DND-41 (cell line): ENCODE data around the gene MRPL21.

ENCODE experiments used
- ATAC-seq: fragments of 200-7000 bp; cut with Tn5 transposase; 3 replicates; pipeline ENCODE4 v1.9.1; 2021; ENCODE audit warnings: low read depth; ENCODE audit not compliant: insufficient read depth
- DNase-seq: peaks from one replicate; pipeline ENCODE4 v3.0.0-alpha.2; 2020
- H2AFZ ChIP-seq: 2 replicates; pipeline ENCODE4 v1.6.0; 2012; ENCODE audit warnings: low read depth, low read length
- H3K27ac ChIP-seq: 2 replicates; pipeline ENCODE4 v1.5.1; 2012; ENCODE audit warnings: low read length, inconsistent platforms
- H3K27me3 ChIP-seq: fragments of 200-600 bp; sonication (generic); 2 replicates; pipeline ENCODE4 v1.6.0; 2012; ENCODE audit warnings: low read length, mild to moderate bottlenecking, inconsistent platforms; ENCODE audit not compliant: insufficient read depth, poor library complexity
- H3K36me3 ChIP-seq: 2 replicates; pipeline ENCODE4 v1.5.1; 2012; ENCODE audit warnings: low read length, inconsistent platforms; ENCODE audit not compliant: insufficient read depth
- H3K4me1 ChIP-seq: 2 replicates; pipeline ENCODE4 v1.5.1; 2012; ENCODE audit warnings: mild to moderate bottlenecking, low read length; ENCODE audit not compliant: insufficient read depth
- H3K4me2 ChIP-seq: 2 replicates; pipeline ENCODE4 v1.6.0; 2012; ENCODE audit warnings: mild to moderate bottlenecking, moderate library complexity, low read length, inconsistent platforms; ENCODE audit not compliant: insufficient read depth
- H3K4me3 ChIP-seq, 2 experiments: fragments of 200-600 bp in 1 of 2; shearing (Covaris generic) in 1 of 2; 2 replicates each; pipeline ENCODE4 v1.5.1; 2012 to 2016; ENCODE audit warnings: inconsistent platforms in 2 of 2, low read length in 2 of 2, mild to moderate bottlenecking in 2 of 2, low read depth in 1 of 2, moderate library complexity in 1 of 2
- H3K79me2 ChIP-seq: 2 replicates; pipeline ENCODE4 v1.6.0; 2012; ENCODE audit warnings: low read length, inconsistent platforms; ENCODE audit not compliant: insufficient read depth
- H3K9ac ChIP-seq: 2 replicates; pipeline ENCODE4 v1.6.0; 2012; ENCODE audit warnings: low read depth, mild to moderate bottlenecking, inconsistent platforms, low read length, moderate library complexity
- H3K9me3 ChIP-seq: 2 replicates; pipeline ENCODE4 v1.5.1; 2012; ENCODE audit warnings: low read length, moderate library complexity, mild to moderate bottlenecking, inconsistent platforms; ENCODE audit not compliant: insufficient read depth, severe bottlenecking
- H4K20me1 ChIP-seq: 2 replicates; pipeline ENCODE4 v1.6.0; 2012; ENCODE audit warnings: low read length; ENCODE audit not compliant: insufficient read depth
- EZH2 ChIP-seq: IDR thresholded peaks from 3 replicates; pipeline ENCODE4 v1.6.1; 2012; ENCODE audit warnings: borderline replicate concordance, low read depth, mild to moderate bottlenecking, moderate library complexity, low read length, inconsistent platforms; ENCODE audit not compliant: severe bottlenecking
- TF ChIP-seq, protein P1 (sequence below): IDR thresholded peaks from 2 replicates; pipeline ENCODE4 v1.5.1; 2012; ENCODE audit warnings: borderline replicate concordance, low read length, moderate library complexity, mild to moderate bottlenecking; ENCODE audit not compliant: poor library complexity, severe bottlenecking; ENCODE audit errors: extremely low read depth

MRPL21 gene

DNA sequence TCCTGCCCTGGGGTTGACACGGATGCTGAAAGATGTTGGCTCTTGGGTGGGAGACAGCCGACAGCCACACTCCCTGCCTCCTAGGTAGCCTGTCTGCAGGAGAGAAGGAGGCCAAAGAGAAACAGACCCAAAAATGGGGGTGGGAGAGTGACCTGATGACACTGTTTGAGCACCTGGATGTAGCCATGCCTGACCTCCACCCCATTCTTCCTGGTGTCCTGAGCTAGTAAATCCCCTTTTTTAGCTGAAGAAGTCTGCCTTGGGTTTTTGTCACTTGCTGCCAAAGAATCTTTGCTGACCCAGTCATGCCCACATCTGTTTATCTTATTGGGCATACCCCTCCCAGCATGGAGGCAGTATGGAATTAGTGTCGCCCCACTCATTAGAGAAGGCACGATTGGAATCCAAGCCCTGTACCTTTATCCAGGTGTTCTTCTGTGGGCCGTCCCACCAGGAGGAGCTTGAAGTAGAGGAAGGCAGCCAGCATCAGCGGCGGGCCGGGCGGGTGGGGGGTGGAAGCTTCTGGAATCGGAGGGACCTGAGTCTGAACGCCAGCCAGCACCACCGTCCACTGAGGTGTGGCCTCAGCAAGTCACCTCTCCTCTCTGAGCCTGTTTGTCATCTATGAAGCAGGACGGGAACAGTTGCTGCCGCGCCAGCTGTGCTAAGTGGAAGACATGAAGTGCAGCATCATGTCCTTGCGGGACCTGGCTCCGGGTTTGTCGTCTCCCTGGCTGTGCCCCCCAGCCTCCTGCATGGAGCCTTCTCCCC is 37.9 kb upstream of the MRPL21 start:
- no peak overlapping the region for H3K27ac ChIP-seq
- no peak for DNase-seq
- no peak for ATAC-seq
- TF ChIP-seq, protein P1, sequence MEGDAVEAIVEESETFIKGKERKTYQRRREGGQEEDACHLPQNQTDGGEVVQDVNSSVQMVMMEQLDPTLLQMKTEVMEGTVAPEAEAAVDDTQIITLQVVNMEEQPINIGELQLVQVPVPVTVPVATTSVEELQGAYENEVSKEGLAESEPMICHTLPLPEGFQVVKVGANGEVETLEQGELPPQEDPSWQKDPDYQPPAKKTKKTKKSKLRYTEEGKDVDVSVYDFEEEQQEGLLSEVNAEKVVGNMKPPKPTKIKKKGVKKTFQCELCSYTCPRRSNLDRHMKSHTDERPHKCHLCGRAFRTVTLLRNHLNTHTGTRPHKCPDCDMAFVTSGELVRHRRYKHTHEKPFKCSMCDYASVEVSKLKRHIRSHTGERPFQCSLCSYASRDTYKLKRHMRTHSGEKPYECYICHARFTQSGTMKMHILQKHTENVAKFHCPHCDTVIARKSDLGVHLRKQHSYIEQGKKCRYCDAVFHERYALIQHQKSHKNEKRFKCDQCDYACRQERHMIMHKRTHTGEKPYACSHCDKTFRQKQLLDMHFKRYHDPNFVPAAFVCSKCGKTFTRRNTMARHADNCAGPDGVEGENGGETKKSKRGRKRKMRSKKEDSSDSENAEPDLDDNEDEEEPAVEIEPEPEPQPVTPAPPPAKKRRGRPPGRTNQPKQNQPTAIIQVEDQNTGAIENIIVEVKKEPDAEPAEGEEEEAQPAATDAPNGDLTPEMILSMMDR: no peak
- peaks cover 36% of the 10 kb centered on the region for H3K36me3 ChIP-seq
- no peak overlapping the region for H3K4me3 ChIP-seq
- peaks cover 7% of the 10 kb centered on the region; the same call in 1 of the 2 replicates for H4K20me1 ChIP-seq
- H3K9me3 ChIP-seq: no peaks in the 10 kb centered on the region
- H3K9ac ChIP-seq: no peak overlapping the region
- no peaks in the 10 kb centered on the region for H3K27me3 ChIP-seq
- no peak overlapping the region for H3K4me2 ChIP-seq
- H3K4me1 ChIP-seq: no peaks in the 10 kb centered on the region
- no peak overlapping the region for H2AFZ ChIP-seq
- no peaks in the 10 kb centered on the region for H3K79me2 ChIP-seq

DNA sequence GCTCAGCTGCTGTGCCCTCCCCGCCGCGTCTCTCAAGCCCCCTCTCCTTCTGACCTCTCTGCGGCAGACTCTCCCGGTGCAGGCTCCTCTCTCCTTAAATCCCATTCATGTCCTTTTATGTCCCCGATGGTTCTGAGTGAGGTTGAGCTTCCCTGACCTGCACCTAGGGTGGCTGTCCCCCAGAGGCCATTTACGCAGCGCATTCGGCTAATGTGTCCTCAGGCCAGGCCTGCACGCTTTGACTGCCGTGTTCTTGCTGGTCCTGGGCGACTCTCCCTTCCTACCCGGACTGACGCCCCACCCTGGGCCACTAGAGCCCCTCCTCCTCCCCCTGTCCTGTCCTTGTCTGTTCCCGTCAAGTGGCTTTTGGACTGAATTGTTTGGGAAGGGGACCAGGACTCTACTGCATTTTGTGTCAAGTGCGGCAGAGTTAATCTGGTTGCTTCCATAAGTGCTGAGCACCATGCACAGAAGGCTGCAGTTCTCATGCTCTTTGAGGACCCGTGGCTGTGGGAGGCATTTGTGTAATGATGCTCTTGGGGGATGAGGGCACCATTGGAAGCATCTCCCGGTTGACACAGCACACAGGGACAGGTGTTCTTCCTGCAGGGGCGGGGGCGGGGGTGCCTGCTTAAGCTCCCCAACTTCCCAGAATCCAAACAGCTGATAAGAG is 37.2 kb upstream of the MRPL21 start:
- H3K79me2 ChIP-seq: no peaks in the 10 kb centered on the region
- TF ChIP-seq EZH2: no peak
- TF ChIP-seq, protein P1: no peak
- peaks cover 43% of the 10 kb centered on the region for H3K36me3 ChIP-seq
- DNase-seq (no peak), ATAC-seq (no peak)
- no peaks in the 10 kb centered on the region for H3K9me3 ChIP-seq
- H3K9ac ChIP-seq: no peak overlapping the region
- no peak overlapping the region for H2AFZ ChIP-seq
- H3K4me1 ChIP-seq: no peaks in the 10 kb centered on the region
- H3K27ac ChIP-seq: no peak overlapping the region
- peaks cover 9% of the 10 kb centered on the region; the same call in 1 of the 2 replicates for H4K20me1 ChIP-seq
- H3K27me3 ChIP-seq: no peaks in the 10 kb centered on the region
- no peak overlapping the region for H3K4me3 ChIP-seq
- H3K4me2 ChIP-seq: no peak overlapping the region

DNA sequence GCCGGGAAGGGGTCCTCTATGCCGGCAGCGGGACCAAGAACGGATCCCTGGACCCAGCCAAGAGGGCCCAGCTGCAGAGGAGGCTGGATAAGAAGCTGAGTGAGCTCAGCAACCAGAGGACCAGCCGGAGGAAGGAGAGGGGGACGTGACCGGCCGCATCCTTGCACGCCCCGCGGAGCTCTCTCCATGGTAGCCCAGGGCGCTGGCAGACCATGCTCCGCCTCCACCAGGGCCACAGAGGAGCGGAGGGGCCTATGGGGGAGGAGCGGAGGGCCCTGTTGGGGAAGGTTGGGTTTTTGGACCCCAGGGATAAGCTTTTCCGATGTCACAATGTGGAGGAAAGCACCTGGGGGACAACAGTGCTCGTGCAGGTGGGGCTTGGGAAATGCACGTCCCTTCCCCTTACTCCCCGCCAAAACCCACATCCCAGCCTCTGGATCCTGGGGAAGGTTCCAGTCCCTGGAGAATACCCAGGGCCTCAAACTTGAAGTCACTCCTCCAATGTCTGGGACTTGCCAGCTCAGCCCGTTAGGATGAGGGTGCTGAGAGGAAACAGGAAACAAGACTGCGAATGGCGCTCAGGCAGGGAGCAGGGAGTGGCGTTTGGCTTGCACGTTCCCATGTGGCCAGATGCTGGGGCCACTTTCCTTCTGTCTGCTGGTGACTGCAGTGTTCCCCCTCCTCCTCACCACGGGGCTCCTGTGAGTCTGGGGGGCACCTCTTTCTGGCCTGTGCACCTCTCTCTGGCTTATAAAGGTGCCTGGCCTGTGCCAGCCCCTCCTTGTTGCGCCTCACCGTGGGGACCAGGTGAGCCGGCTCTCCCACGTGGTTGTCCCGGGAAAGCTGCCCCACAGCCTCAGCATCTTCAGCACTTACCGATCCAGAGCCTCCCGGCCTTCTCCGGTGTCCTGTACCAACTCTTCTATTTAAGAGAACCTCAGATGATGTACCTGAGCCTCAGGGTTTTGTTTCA is 36.2 kb upstream of the MRPL21 start:
- Histone ChIP-seq H3K9ac (no peak overlapping the region), H3K27ac (no peak overlapping the region), H3K36me3 (peaks cover 52% of the 10 kb centered on the region), H3K9me3 (no peaks in the 10 kb centered on the region), H3K4me1 (no peaks in the 10 kb centered on the region), H3K4me3 (no peak overlapping the region), H3K27me3 (no peaks in the 10 kb centered on the region), H2AFZ (no peak overlapping the region), H3K4me2 (no peak overlapping the region), H3K79me2 (no peaks in the 10 kb centered on the region), H4K20me1 (peaks cover 9% of the 10 kb centered on the region; the same call in 1 of the 2 replicates)
- ATAC-seq (no peak), DNase-seq (no peak)
- TF ChIP-seq, protein P1: no peak
- TF ChIP-seq EZH2: no peak
